GM21576 (cell line): ENCODE data around the gene DNAJC8.

Source experiments
- ATAC-seq: cut with Tn5 transposase; IDR thresholded peaks from one replicate; pipeline ENCODE4 v1.9.1; 2021; ENCODE audit warnings: mild to moderate bottlenecking, moderate library complexity; ENCODE audit not compliant: unreplicated experiment

DNAJC8 gene

GRCh38 chr1:28232558-28233263 lies at the start of gene DNAJC8:
Gene DNAJC8 (minus strand): TSS chr1:28233029. CDS start chr1:28232998, 31 bp downstream.
- peak; percentile 44 for ATAC-seq

GRCh38 chr1:28281608-28282425 lies 49.0 kb upstream of the DNAJC8 start:
- ATAC-seq, result no peak

GRCh38 chr1:28280977-28281381 lies 48.1 kb upstream of the DNAJC8 start:
- ATAC-seq, result no peak

GRCh38 chr1:28280501-28280900 lies 47.7 kb upstream of the DNAJC8 start:
- no peak for ATAC-seq

- ATAC-seq, result no peak
Observed at GRCh38 chr1:28279721-28280120, 46.9 kb upstream of the DNAJC8 start.

- ATAC-seq, result no peak
Observed at GRCh38 chr1:28278763-28279162, 45.9 kb upstream of the DNAJC8 start.

- no peak for ATAC-seq
Observed at GRCh38 chr1:28273216-28273860, 40.5 kb upstream of the DNAJC8 start.

GRCh38 chr1:28272215-28272852 lies 39.5 kb upstream of the DNAJC8 start:
- ATAC-seq, result no peak

- ATAC-seq, result no peak
Observed at GRCh38 chr1:28269529-28269928, 36.7 kb upstream of the DNAJC8 start.

GRCh38 chr1:28267633-28268032 lies 34.8 kb upstream of the DNAJC8 start:
- ATAC-seq, result no peak

- no peak for ATAC-seq
Observed at GRCh38 chr1:28266920-28267322, 34.1 kb upstream of the DNAJC8 start.

- no peak for ATAC-seq
Observed at GRCh38 chr1:28265577-28265976, 32.7 kb upstream of the DNAJC8 start.

- ATAC-seq, result no peak
Observed at GRCh38 chr1:28264897-28265296, 32.1 kb upstream of the DNAJC8 start.

- no peak for ATAC-seq
Observed at GRCh38 chr1:28260803-28261174, 28.0 kb upstream of the DNAJC8 start.

- no peak for ATAC-seq
Observed at GRCh38 chr1:28259934-28260802, 27.3 kb upstream of the DNAJC8 start.

GRCh38 chr1:28259252-28259933 lies 26.6 kb upstream of the DNAJC8 start, which contains the start of gene SESN2:
Gene SESN2 (plus strand): TSS chr1:28259518. CDS start chr1:28259848, 330 bp downstream.
- ATAC-seq, result peak; percentile 93

GRCh38 chr1:28258628-28259251 lies 25.9 kb upstream of the DNAJC8 start:
- no peak for ATAC-seq

- no peak for ATAC-seq
Observed at GRCh38 chr1:28257736-28258135, 24.9 kb upstream of the DNAJC8 start.

- no peak for ATAC-seq
Observed at GRCh38 chr1:28256197-28256827, 23.5 kb upstream of the DNAJC8 start.
